ENCODE data around the gene RNF111.

RNF111 gene

GRCh38 chr15:59011262-59011952 lies 23.9 kb downstream of the RNF111 start:
- no peak for DNase-seq (ENCODE audit: low read depth)
- TF ChIP-seq, protein P1, sequence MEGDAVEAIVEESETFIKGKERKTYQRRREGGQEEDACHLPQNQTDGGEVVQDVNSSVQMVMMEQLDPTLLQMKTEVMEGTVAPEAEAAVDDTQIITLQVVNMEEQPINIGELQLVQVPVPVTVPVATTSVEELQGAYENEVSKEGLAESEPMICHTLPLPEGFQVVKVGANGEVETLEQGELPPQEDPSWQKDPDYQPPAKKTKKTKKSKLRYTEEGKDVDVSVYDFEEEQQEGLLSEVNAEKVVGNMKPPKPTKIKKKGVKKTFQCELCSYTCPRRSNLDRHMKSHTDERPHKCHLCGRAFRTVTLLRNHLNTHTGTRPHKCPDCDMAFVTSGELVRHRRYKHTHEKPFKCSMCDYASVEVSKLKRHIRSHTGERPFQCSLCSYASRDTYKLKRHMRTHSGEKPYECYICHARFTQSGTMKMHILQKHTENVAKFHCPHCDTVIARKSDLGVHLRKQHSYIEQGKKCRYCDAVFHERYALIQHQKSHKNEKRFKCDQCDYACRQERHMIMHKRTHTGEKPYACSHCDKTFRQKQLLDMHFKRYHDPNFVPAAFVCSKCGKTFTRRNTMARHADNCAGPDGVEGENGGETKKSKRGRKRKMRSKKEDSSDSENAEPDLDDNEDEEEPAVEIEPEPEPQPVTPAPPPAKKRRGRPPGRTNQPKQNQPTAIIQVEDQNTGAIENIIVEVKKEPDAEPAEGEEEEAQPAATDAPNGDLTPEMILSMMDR (conservative IDR thresholded peaks at IDR 0.05; ENCODE audit: low read length), result no peak
- no peak overlapping the region for H3K4me3 ChIP-seq (ENCODE audit: low read length)

GRCh38 chr15:59013246-59013873 lies 25.9 kb downstream of the RNF111 start:
- peak; percentile 24 for DNase-seq (ENCODE audit: low read depth)
- TF ChIP-seq, protein P1 (conservative IDR thresholded peaks at IDR 0.05; ENCODE audit: low read length), result no peak

DNA sequence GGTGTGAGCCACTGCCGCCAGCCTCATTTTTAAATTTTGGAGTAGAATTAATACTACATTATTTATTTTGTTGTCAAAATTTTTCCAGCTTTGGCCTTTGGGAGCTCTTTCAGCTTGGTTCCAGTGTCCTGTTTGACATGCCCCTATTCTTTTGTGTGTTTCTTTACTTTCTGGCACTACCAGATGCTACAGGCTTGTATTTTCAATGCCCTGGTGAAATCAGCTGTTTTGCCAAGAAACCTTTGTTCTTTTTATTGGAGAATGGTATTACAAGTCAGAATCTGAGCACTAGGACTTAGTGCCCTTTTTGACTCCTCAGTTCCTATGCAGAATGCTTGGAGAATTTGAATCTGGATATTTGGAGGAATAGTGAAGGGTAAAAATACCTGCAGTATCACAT lies 26.6 kb downstream of the RNF111 start:
- H3K4me3 ChIP-seq (ENCODE audit: low read length), result no peak overlapping the region
- DNase-seq (ENCODE audit: low read depth), result no peak

More at GRCh38 chr15:59013246-59013873, 25.9 kb downstream of the RNF111 start:
- H3K4me3 ChIP-seq (ENCODE audit: low read length), result no peak overlapping the region

GRCh38 chr15:59017449-59017848 lies 30.0 kb downstream of the RNF111 start:
- no peak for DNase-seq (ENCODE audit: low read depth)

More for the DNA sequence above, 26.6 kb downstream of the RNF111 start:
- TF ChIP-seq, protein P1 (conservative IDR thresholded peaks at IDR 0.05; ENCODE audit: low read length), result no peak

DNA sequence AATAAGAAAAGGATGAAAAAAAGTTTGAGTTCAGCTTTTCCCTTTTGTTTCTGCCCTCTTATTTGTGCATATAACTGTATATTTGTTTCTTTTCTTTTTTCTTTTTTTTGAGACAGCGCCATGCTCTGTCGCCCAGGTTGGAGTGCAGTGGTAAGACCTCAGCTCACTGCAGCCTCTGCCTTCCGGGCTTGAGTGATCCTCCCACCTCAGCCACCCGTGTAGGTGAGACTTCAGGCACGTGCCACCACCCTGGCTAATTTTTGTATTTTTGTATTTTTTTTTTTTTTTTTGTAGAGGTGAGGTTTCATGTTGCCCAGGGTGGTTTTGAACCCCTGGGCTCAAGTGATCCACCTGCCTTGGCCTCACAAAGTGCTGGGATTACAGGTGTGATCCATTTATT lies 31.4 kb downstream of the RNF111 start:
- no peak for DNase-seq (ENCODE audit: low read depth)
- no peak overlapping the region for H3K4me3 ChIP-seq (ENCODE audit: low read length)
- TF ChIP-seq, protein P1 (conservative IDR thresholded peaks at IDR 0.05; ENCODE audit: low read length), result no peak

More at GRCh38 chr15:59017449-59017848, 30.0 kb downstream of the RNF111 start:
- no peak overlapping the region for H3K4me3 ChIP-seq (ENCODE audit: low read length)
- TF ChIP-seq, protein P1 (conservative IDR thresholded peaks at IDR 0.05; ENCODE audit: low read length), result no peak

DNA sequence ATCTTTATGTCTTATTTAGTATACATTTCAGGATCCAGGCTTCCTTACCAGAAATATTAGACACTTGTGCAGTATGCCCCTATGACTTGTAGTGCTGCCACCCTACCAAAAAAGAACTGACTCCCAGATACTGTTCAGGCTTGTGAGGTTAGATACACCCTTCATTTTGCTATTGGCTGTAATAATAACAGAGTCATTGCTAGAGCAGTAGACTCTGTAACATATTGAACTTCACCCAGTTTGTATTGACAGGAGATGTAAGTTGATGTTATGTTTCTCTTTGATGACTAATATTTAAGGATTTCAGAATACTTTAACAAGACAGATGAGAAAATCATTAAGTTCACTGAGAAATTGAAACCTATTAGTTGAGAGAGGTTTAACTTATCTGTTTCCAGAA lies 32.9 kb downstream of the RNF111 start:
- H3K4me3 ChIP-seq (ENCODE audit: low read length), result no peak overlapping the region
- peak; percentile 2 for DNase-seq (ENCODE audit: low read depth)
- TF ChIP-seq, protein P1 (conservative IDR thresholded peaks at IDR 0.05; ENCODE audit: low read length), result no peak

GRCh38 chr15:59022188-59022587 lies 34.7 kb downstream of the RNF111 start:
- H3K4me3 ChIP-seq (ENCODE audit: low read length), result no peak overlapping the region
- DNase-seq (ENCODE audit: low read depth), result no peak
- TF ChIP-seq, protein P1 (conservative IDR thresholded peaks at IDR 0.05; ENCODE audit: low read length), result no peak
